ENCODE results near the gene ZNF326.
"Not testable (repeated sequence)": the region's sequence is repeated elsewhere in the genome, so short reads cannot be mapped to it uniquely, and the experiment has no call there.

ZNF326 gene

GRCh38 chr1:89966656-89967055, 28.3 kb upstream of the ZNF326 start:
- DNase-seq, result no peak

- DNase-seq, result no peak
Measured at GRCh38 chr1:89971600-89971999, 23.3 kb upstream of the ZNF326 start.

- no peak for DNase-seq
Measured at GRCh38 chr1:89972024-89972423, 22.9 kb upstream of the ZNF326 start.

- DNase-seq, result no peak
Measured at GRCh38 chr1:89973471-89974127, 21.3 kb upstream of the ZNF326 start.

- no peak for DNase-seq
Measured at GRCh38 chr1:89974256-89974655, 20.7 kb upstream of the ZNF326 start.

- no peak for DNase-seq
Measured at GRCh38 chr1:89974696-89975470, 20.0 kb upstream of the ZNF326 start.

- DNase-seq, result no peak
Measured at GRCh38 chr1:89975540-89976125, 19.3 kb upstream of the ZNF326 start.

- no peak for DNase-seq
Measured at GRCh38 chr1:89978755-89979154, 16.2 kb upstream of the ZNF326 start.

- no peak for DNase-seq
Measured at GRCh38 chr1:89980605-89981004, 14.3 kb upstream of the ZNF326 start.

- not testable (repeated sequence) for DNase-seq
Measured at GRCh38 chr1:89982846-89983245, 12.1 kb upstream of the ZNF326 start.

GRCh38 chr1:89984564-89985116, 10.3 kb upstream of the ZNF326 start:
- DNase-seq, result not testable (repeated sequence)

GRCh38 chr1:89986020-89986419, 8.9 kb upstream of the ZNF326 start:
- no peak for DNase-seq

GRCh38 chr1:89987159-89987819, 7.6 kb upstream of the ZNF326 start:
- DNase-seq, result peak; percentile 60

GRCh38 chr1:89989099-89989498, 5.8 kb upstream of the ZNF326 start:
- DNase-seq, result no peak

- DNase-seq, result no peak
Measured at GRCh38 chr1:89989799-89990198, 5.1 kb upstream of the ZNF326 start.

- peak; percentile 26 for DNase-seq
Measured at GRCh38 chr1:89990976-89991831, 3.7 kb upstream of the ZNF326 start.

- DNase-seq, result no peak
Measured at GRCh38 chr1:89993541-89993940, 1.4 kb upstream of the ZNF326 start.

GRCh38 chr1:89994231-89994804, 592 bp upstream of the ZNF326 start:
- no peak for DNase-seq

- DNase-seq, result no peak
Measured at GRCh38 chr1:89995598-89996449, 914 bp downstream of the ZNF326 start.

GRCh38 chr1:89996450-89997110, 1.7 kb downstream of the ZNF326 start:
- DNase-seq, result no peak

Data from NCI-H526 treated with DMSO at 0.1 percent for 48 hours (cell line).